Measurements from ENCODE around the gene IL7R.

GRCh38 chr5:35823347-35824098, 33.2 kb upstream of the IL7R start:
- TF ChIP-seq, protein P1, sequence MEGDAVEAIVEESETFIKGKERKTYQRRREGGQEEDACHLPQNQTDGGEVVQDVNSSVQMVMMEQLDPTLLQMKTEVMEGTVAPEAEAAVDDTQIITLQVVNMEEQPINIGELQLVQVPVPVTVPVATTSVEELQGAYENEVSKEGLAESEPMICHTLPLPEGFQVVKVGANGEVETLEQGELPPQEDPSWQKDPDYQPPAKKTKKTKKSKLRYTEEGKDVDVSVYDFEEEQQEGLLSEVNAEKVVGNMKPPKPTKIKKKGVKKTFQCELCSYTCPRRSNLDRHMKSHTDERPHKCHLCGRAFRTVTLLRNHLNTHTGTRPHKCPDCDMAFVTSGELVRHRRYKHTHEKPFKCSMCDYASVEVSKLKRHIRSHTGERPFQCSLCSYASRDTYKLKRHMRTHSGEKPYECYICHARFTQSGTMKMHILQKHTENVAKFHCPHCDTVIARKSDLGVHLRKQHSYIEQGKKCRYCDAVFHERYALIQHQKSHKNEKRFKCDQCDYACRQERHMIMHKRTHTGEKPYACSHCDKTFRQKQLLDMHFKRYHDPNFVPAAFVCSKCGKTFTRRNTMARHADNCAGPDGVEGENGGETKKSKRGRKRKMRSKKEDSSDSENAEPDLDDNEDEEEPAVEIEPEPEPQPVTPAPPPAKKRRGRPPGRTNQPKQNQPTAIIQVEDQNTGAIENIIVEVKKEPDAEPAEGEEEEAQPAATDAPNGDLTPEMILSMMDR (IDR thresholded peaks at IDR 0.05): no peak
- TF ChIP-seq POLR2A (IDR thresholded peaks at IDR 0.05): no peak
